Frontal cortex (tissue), 4 donors: ENCODE measurements around the gene ZNF660. TPM values are rescaled to one million over a fixed set of nuclear protein-coding genes. Genes with fewer than 3 reads are reported as not detected.

Source experiments
- DNase-seq, 2 donors: peaks; one replicate each; pipeline ENCODE4 v3.0.0; 2012; ENCODE audit warnings: low spot score in 2 of 2
- FAIRE-seq: peaks from 2 replicates; lab custom pipeline; 2012; peaks lifted over from hg19 to GRCh38; lab: Jason Lieb, UNC
- total RNA-seq: library from RNA; depleted of rRNA; stranded (reverse); fragments of >200 nt; gene quantifications from one replicate; pipeline ENCODE4 v1.2.3, GENCODE V29; 2014
- donor health status: control.
- donor health status: control.
- donor health status: control.

Gene ZNF660
- total RNA-seq, 1 donor from 2014 or later: 11.8 TPM

- no peak for FAIRE-seq
Observed at GRCh38 chr3:44624749-44625480, 40.2 kb downstream of the ZNF660 start, which contains the start of gene ZNF197. Gene ZNF197, plus strand, starts transcription at chr3:44625036. Its CDS starts 4,119 bp downstream, at chr3:44629155.

GRCh38 chr3:44628716-44629115 lies 44.0 kb downstream of the ZNF660 start:
- DNase-seq: no peak
- FAIRE-seq: no peak

More at GRCh38 chr3:44624749-44625480, 40.2 kb downstream of the ZNF660 start, which contains the start of gene ZNF197:
- DNase-seq: peak; percentile 74 to 81

- no peak for DNase-seq
- no peak for FAIRE-seq
Observed at GRCh38 chr3:44632193-44632592, 47.4 kb downstream of the ZNF660 start.

- FAIRE-seq (no peak), DNase-seq (no peak)
Observed at GRCh38 chr3:44642337-44642736, 57.6 kb downstream of the ZNF660 start.

GRCh38 chr3:44643024-44643423 lies 58.3 kb downstream of the ZNF660 start:
- DNase-seq (no peak), FAIRE-seq (no peak)

- DNase-seq (no peak), FAIRE-seq (no peak)
Observed at GRCh38 chr3:44647771-44648170, 63.0 kb downstream of the ZNF660 start.

GRCh38 chr3:44648564-44649229 lies 63.9 kb downstream of the ZNF660 start, which contains the start of gene ZNF35:
Gene ZNF35, plus strand, starts transcription at chr3:44648732. Its CDS starts 2,336 bp downstream, at chr3:44651068.
- no peak for FAIRE-seq

More at GRCh38 chr3:44648564-44649229, 63.9 kb downstream of the ZNF660 start, which contains the start of gene ZNF35:
- peak; percentile 54 to 81 for DNase-seq

Other genes with a start within 250 kb of the ZNF660 start
- 52.2 TPM for gene TCAIM, start 246.2 kb upstream of the ZNF660 start, total RNA-seq
- 29.3 TPM for gene ZNF445, start 107.3 kb upstream of the ZNF660 start, total RNA-seq
- gene ZKSCAN7, start 29.8 kb upstream of the ZNF660 start, total RNA-seq: 30.2 TPM
- gene ZNF197, start 40.1 kb downstream of the ZNF660 start, total RNA-seq: 62.4 TPM
- 22.4 TPM for gene ZNF35, start 63.8 kb downstream of the ZNF660 start, total RNA-seq
- 14.3 TPM for gene ZNF502, start 127.7 kb downstream of the ZNF660 start, total RNA-seq
- gene ZNF501, start 144.7 kb downstream of the ZNF660 start, total RNA-seq: 25.7 TPM
- 33.8 TPM for gene KIAA1143, start 176.7 kb downstream of the ZNF660 start, total RNA-seq
- 6.9 TPM for gene KIF15, start 176.8 kb downstream of the ZNF660 start, total RNA-seq